Progenitor cell of endocrine pancreas (in vitro differentiated cells): Measurements from ENCODE around the gene IL6R. TPM values are rescaled to one million over a fixed set of nuclear protein-coding genes. Genes with fewer than 3 reads are reported as not detected.
A peak's percentile ranks its signal among the peaks of the same experiment; 100 is the strongest.

Experiments
- DNase-seq: peaks from one replicate; pipeline ENCODE4 v3.0.0; 2021; ENCODE audit warnings: low spot score; ENCODE audit not compliant: unreplicated experiment
- H3K27ac Mint-ChIP-seq: 2 replicates; pipeline ENCODE4 v1.8.0; 2021; ENCODE audit warnings: mild to moderate bottlenecking, moderate library complexity, mixed read lengths
- H3K27me3 Mint-ChIP-seq: 2 replicates; pipeline ENCODE4 v1.8.0; 2021; ENCODE audit warnings: mixed read lengths
- H3K36me3 Mint-ChIP-seq: 2 replicates; pipeline ENCODE4 v1.8.0; 2022; ENCODE audit warnings: mixed read lengths; ENCODE audit not compliant: insufficient read depth
- H3K4me1 Mint-ChIP-seq: 2 replicates; pipeline ENCODE4 v1.8.0; 2021; ENCODE audit warnings: low read depth, mixed read lengths
- H3K4me3 Mint-ChIP-seq: 2 replicates; pipeline ENCODE4 v1.8.0; 2021; ENCODE audit warnings: low read depth, mild to moderate bottlenecking, moderate library complexity, mixed read lengths
- H3K9me3 Mint-ChIP-seq: 2 replicates; pipeline ENCODE4 v1.8.0; 2021; ENCODE audit warnings: low read depth, mixed read lengths
- CTCF ChIP-seq: fragments of 200-600 bp; sonication (generic); IDR thresholded peaks from one replicate; pipeline ENCODE4 v1.5.0; 2021; ENCODE audit warnings: antibody characterized with exemption, mild to moderate bottlenecking; ENCODE audit not compliant: unreplicated experiment
- total RNA-seq: library from RNA; stranded (reverse); gene quantifications from 2 replicates; pipeline ENCODE4 v1.2.1, GENCODE V29; 2021

The IL6R gene
- total RNA-seq, 1 donor from 2014 or later: 3.1 TPM

GRCh38 chr1:154492115-154492514 is 87.0 kb downstream of the IL6R start:
- Mint-ChIP-seq H3K4me3 (no peak overlapping the region), H3K9me3 (no peaks in the 10 kb centered on the region), H3K27me3 (peaks cover 41% of the 10 kb centered on the region), H3K27ac (no peak overlapping the region), H3K36me3 (no peaks in the 10 kb centered on the region), H3K4me1 (peaks cover 5% of the 10 kb centered on the region)
- DNase-seq: no peak
- TF ChIP-seq CTCF: no peak

- Mint-ChIP-seq H3K27me3 (peaks cover 41% of the 10 kb centered on the region), H3K9me3 (no peaks in the 10 kb centered on the region), H3K4me1 (peaks cover 6% of the 10 kb centered on the region), H3K36me3 (no peaks in the 10 kb centered on the region), H3K4me3 (no peak overlapping the region), H3K27ac (no peak overlapping the region)
- TF ChIP-seq CTCF: no peak
- DNase-seq: no peak
These were observed 88.1 kb downstream of the IL6R start for GRCh38 chr1:154493276-154493675.

- TF ChIP-seq CTCF: no peak
- DNase-seq: no peak
- peaks cover 43% of the 10 kb centered on the region for H3K27me3 Mint-ChIP-seq
- H3K9me3 Mint-ChIP-seq: no peaks in the 10 kb centered on the region
- H3K36me3 Mint-ChIP-seq: no peaks in the 10 kb centered on the region
- no peak overlapping the region for H3K27ac Mint-ChIP-seq
- H3K4me1 Mint-ChIP-seq: peaks cover 6% of the 10 kb centered on the region
- no peak overlapping the region for H3K4me3 Mint-ChIP-seq
These were observed 90.5 kb downstream of the IL6R start for GRCh38 chr1:154495496-154496273.

GRCh38 chr1:154496383-154496782 is 91.2 kb downstream of the IL6R start:
- no peaks in the 10 kb centered on the region for H3K36me3 Mint-ChIP-seq
- no peaks in the 10 kb centered on the region for H3K9me3 Mint-ChIP-seq
- DNase-seq: no peak
- H3K27ac Mint-ChIP-seq: no peak overlapping the region
- TF ChIP-seq CTCF: no peak
- H3K4me3 Mint-ChIP-seq: no peak overlapping the region
- H3K4me1 Mint-ChIP-seq: peaks cover 8% of the 10 kb centered on the region
- peaks cover 43% of the 10 kb centered on the region for H3K27me3 Mint-ChIP-seq

GRCh38 chr1:154497026-154497806 is 92.1 kb downstream of the IL6R start:
- H3K4me1 Mint-ChIP-seq: peaks cover 8% of the 10 kb centered on the region
- no peaks in the 10 kb centered on the region for H3K36me3 Mint-ChIP-seq
- DNase-seq: no peak
- TF ChIP-seq CTCF: no peak
- peaks cover 37% of the 10 kb centered on the region for H3K27me3 Mint-ChIP-seq
- H3K27ac Mint-ChIP-seq: peak overlapping the region; percentile 53
- no peak overlapping the region for H3K4me3 Mint-ChIP-seq
- no peaks in the 10 kb centered on the region for H3K9me3 Mint-ChIP-seq
